KOPT-K1 (cell line): ENCODE measurements around the gene SMAP1.

Source experiments
- H3K27ac ChIP-seq: fragments of 200-600 bp; sonication (generic); 2 replicates; pipeline ENCODE4 v1.5.1; 2016; ENCODE audit warnings: antibody characterized with exemption, mild to moderate bottlenecking, low read depth, low read length; ENCODE audit not compliant: poor library complexity, severe bottlenecking
- H3K36me3 ChIP-seq: fragments of 200-600 bp; sonication (generic); 2 replicates; pipeline ENCODE4 v1.5.1; 2017; ENCODE audit warnings: antibody characterized with exemption, mild to moderate bottlenecking, low read length, moderate library complexity; ENCODE audit not compliant: insufficient read depth
- H3K9me3 ChIP-seq: fragments of 200-600 bp; sonication (generic); 2 replicates; pipeline ENCODE4 v1.5.1; 2017; ENCODE audit warnings: antibody characterized with exemption, low read length, mild to moderate bottlenecking; ENCODE audit not compliant: insufficient read depth, poor library complexity, severe bottlenecking

The SMAP1 gene

GRCh38 chr6:70905742-70906141 lies 238.1 kb downstream of the SMAP1 start:
- Histone ChIP-seq H3K36me3 (no peaks in the 10 kb centered on the region), H3K27ac (no peak overlapping the region), H3K9me3 (no peaks in the 10 kb centered on the region)
